ENCODE data around the gene CAPRIN1.

- no peak for TF ChIP-seq POLR2A (IDR thresholded peaks at IDR 0.05)
- TF ChIP-seq CTCF (IDR thresholded peaks at IDR 0.05 in 8 of 11, conservative IDR thresholded peaks at IDR 0.05 in 3 of 11) = no peak
- TF ChIP-seq POLR2AphosphoS5 (IDR thresholded peaks at IDR 0.05) = no peak
Observed at GRCh38 chr11:34145073-34145472, 93.5 kb downstream of the CAPRIN1 start.
